ENCODE measurements around the gene LMOD1. TPM values are rescaled to one million over a fixed set of nuclear protein-coding genes. Genes with fewer than 3 reads are reported as not detected.

The LMOD1 gene
- polyA plus RNA-seq, 3 donors from 2014 or later = not detected

DNA sequence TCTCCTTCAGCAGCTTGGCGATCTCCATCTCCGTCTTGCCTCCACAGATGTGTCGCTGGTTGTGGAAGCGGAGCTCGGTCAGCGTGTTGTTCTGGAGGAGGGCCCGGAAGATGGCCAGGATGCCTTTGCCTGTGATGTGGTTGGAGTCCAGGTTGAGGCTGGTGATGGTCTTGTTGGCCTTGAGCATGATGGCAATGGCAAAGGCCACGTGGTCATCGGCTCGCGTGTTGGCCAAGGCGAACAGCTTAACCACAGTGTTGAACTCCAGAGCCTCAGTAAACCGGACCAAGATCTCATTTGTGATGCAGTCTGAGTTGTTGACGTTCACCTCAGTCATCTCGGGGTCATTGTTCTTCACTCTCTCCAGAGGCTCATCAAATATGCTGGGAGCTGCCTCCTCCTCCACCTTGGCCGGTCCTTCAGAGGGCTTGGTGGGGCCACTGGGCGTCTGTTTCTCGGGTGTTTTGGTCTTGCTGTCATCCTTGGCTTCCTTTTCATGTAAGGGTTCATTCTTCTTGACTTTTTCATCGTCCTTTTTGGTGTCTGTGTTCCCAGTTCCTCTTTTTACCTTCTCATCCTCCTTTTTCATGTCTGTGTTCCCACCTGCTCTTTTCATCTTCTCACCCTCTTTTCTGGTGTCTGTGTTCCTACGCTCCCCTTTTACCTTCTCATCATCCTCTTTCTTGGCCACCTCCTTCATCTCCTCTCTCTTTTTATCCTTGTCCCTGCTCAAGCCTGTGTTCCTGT, 46.5 kb downstream of the LMOD1 start:
- H3K4me3 Mint-ChIP-seq = no peak overlapping the region
- H3K9me3 Mint-ChIP-seq = no peaks in the 10 kb centered on the region
- H3K4me1 Mint-ChIP-seq = peaks cover 7% of the 10 kb centered on the region in 2 donors
- no peaks in the 10 kb centered on the region for H3K36me3 Mint-ChIP-seq
- peak overlapping the region in 1 of 6 donors; percentile 8 for H3K27ac Mint-ChIP-seq
- no peak for DNase-seq
- peaks cover 2 to 9% (median 7%) of the 10 kb centered on the region in 3 donors for H3K27me3 Mint-ChIP-seq (ENCODE audit: low read depth in 3 of 3)

DNA sequence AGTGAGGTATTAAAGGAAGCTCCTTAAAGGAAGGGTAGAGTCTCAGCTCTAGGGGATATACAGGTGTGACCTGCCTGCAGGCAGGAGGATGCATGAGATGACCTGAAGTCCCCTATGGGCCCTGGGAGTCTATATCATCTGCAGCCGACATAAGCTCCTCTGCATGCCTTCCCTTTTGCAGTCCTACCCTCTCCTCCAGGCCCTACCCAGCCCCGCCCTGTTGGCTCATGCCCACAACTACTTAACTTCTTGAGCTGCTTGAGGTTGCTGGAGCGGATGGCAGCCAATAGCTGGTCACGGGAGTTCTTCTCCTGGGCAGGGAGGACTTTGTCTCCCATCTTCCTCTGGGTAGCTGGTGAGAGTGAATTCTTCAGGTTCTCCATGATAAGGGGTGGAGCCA, 47.4 kb downstream of the LMOD1 start:
- peaks cover 7% of the 10 kb centered on the region in 2 donors for H3K4me1 Mint-ChIP-seq

GRCh38 chr1:201898240-201898894, 48.0 kb downstream of the LMOD1 start:
- H3K4me1 Mint-ChIP-seq = peaks cover 7% of the 10 kb centered on the region in 2 donors
- no peak for DNase-seq
- no peaks in the 10 kb centered on the region for H3K36me3 Mint-ChIP-seq
- H3K27me3 Mint-ChIP-seq (ENCODE audit: low read depth in 3 of 3) = peaks cover 4 to 9% (median 9%) of the 10 kb centered on the region in 3 donors
- H3K27ac Mint-ChIP-seq = no peak overlapping the region
- no peaks in the 10 kb centered on the region for H3K9me3 Mint-ChIP-seq
- no peak overlapping the region for H3K4me3 Mint-ChIP-seq

More for the DNA sequence above, 47.4 kb downstream of the LMOD1 start:
- peaks cover 2 to 9% (median 9%) of the 10 kb centered on the region in 3 donors for H3K27me3 Mint-ChIP-seq (ENCODE audit: low read depth in 3 of 3)
- H3K9me3 Mint-ChIP-seq = no peaks in the 10 kb centered on the region
- no peak overlapping the region for H3K27ac Mint-ChIP-seq
- no peaks in the 10 kb centered on the region for H3K36me3 Mint-ChIP-seq
- H3K4me3 Mint-ChIP-seq = no peak overlapping the region
- DNase-seq = no peak

DNA sequence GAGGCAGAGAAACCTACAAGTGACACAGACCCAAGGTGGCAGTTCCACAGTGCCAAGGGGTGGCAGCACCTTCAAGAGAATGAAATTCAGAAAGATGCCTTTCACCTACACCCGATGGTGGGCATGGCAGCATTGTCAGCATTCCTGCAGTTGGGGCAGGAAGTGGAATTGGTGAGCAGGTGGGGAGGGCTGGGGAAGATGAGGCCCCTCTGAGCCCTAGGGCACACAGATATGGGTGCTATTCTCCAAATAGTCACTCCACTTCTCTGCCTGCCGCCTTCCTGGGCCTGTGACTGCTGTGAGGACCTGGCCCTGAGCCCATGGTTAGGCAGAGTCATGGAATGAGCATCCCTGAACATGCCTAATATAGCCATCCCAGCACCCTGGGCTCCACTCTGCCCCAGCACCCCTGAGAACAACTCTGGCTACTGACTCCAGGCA, 49.4 kb downstream of the LMOD1 start:
- no peaks in the 10 kb centered on the region for H3K9me3 Mint-ChIP-seq
- no peak for DNase-seq
- no peaks in the 10 kb centered on the region for H3K36me3 Mint-ChIP-seq
- H3K4me3 Mint-ChIP-seq = no peak overlapping the region
- peaks cover 8 to 10% (median 9%) of the 10 kb centered on the region in 3 donors for H3K27me3 Mint-ChIP-seq (ENCODE audit: low read depth in 3 of 3)
- H3K4me1 Mint-ChIP-seq = peaks cover 7% of the 10 kb centered on the region in 2 donors
- H3K27ac Mint-ChIP-seq = no peak overlapping the region

- H3K27me3 Mint-ChIP-seq (ENCODE audit: low read depth in 3 of 3) = peaks cover 8 to 10% (median 9%) of the 10 kb centered on the region in 3 donors
- DNase-seq = peak; percentile 65 to 72 (median 71)
- H3K4me3 Mint-ChIP-seq = peak overlapping the region; percentile 40 to 74 (median 59)
Observed at GRCh38 chr1:201895913-201896807, 50.2 kb downstream of the LMOD1 start.

DNA sequence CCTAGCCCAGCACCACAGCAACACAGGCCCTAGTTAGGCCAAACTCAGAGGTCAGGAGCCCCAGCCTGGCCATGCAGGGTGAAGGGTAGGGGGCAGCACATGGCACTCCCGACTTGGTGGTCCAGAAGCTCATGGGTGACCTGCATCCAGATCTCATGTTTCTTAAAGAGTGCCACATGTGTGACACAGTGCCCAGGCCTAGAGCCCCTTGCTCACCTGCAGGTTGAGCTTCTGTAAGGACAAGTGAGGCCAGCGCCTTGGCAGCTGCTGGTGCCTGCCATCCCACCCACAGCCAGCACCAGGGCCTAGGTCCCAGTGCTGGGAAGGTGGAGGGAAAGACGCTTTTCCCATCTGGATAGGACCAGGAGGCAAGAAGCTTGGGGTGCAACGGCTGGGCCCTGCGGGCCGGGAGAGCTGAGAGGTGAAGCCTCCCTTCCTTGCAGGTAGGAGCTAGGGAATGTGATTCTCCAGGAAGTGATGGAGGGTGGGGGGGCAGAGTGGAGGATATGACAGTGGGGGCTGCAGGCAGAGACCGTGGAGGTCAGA, 51.2 kb downstream of the LMOD1 start:
- Mint-ChIP-seq H3K9me3 (no peaks in the 10 kb centered on the region), H3K27me3 (ENCODE audit: low read depth in 3 of 3) (peaks cover 7 to 11% (median 7%) of the 10 kb centered on the region in 3 donors), H3K4me1 (peaks cover 7% of the 10 kb centered on the region in 2 donors), H3K4me3 (no peak overlapping the region), H3K36me3 (no peaks in the 10 kb centered on the region), H3K27ac (no peak overlapping the region)
- DNase-seq = no peak

More at GRCh38 chr1:201895913-201896807, 50.2 kb downstream of the LMOD1 start:
- peak overlapping the region in 5 of 6 donors; percentile 11 to 81 (median 69) for H3K27ac Mint-ChIP-seq
- no peaks in the 10 kb centered on the region for H3K9me3 Mint-ChIP-seq
- peaks cover 7% of the 10 kb centered on the region in 2 donors for H3K4me1 Mint-ChIP-seq
- no peaks in the 10 kb centered on the region for H3K36me3 Mint-ChIP-seq

GRCh38 chr1:201894343-201895119, 51.8 kb downstream of the LMOD1 start:
- H3K9me3 Mint-ChIP-seq = no peaks in the 10 kb centered on the region
- H3K27me3 Mint-ChIP-seq (ENCODE audit: low read depth in 3 of 3) = peaks cover 5 to 13% (median 7%) of the 10 kb centered on the region in 3 donors
- H3K4me3 Mint-ChIP-seq = no peak overlapping the region
- no peak for DNase-seq
- no peaks in the 10 kb centered on the region for H3K36me3 Mint-ChIP-seq
- H3K27ac Mint-ChIP-seq = no peak overlapping the region
- H3K4me1 Mint-ChIP-seq = peaks cover 7 to 9% of the 10 kb centered on the region in 2 donors

GRCh38 chr1:201893431-201893830, 52.9 kb downstream of the LMOD1 start:
- Mint-ChIP-seq H3K27me3 (ENCODE audit: low read depth in 3 of 3) (peaks cover 5 to 11% (median 7%) of the 10 kb centered on the region in 3 donors), H3K4me3 (no peak overlapping the region), H3K27ac (no peak overlapping the region), H3K36me3 (no peaks in the 10 kb centered on the region), H3K4me1 (peaks cover 7 to 11% of the 10 kb centered on the region in 2 donors), H3K9me3 (no peaks in the 10 kb centered on the region)
- no peak for DNase-seq

DNA sequence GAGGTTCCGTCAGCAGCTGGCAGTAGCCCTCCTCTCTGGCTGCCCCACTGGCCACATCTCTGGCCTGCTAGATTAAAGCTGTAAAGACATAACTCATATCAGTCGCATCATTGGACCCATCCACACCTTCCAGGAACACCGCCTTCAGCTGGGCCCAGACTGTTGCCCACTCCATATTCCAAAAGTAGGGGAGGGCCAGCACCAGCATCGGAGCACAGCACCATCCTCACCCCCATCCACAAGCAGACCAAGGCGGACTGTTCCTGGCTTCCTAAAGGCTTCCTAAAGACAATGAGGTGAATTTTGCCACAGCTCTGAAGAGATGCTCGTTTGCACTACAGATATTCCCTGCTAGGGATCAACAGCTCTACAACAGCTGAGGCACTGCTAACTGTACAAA, 54.1 kb downstream of the LMOD1 start:
- peaks cover 7 to 11% of the 10 kb centered on the region in 2 donors for H3K4me1 Mint-ChIP-seq

DNA sequence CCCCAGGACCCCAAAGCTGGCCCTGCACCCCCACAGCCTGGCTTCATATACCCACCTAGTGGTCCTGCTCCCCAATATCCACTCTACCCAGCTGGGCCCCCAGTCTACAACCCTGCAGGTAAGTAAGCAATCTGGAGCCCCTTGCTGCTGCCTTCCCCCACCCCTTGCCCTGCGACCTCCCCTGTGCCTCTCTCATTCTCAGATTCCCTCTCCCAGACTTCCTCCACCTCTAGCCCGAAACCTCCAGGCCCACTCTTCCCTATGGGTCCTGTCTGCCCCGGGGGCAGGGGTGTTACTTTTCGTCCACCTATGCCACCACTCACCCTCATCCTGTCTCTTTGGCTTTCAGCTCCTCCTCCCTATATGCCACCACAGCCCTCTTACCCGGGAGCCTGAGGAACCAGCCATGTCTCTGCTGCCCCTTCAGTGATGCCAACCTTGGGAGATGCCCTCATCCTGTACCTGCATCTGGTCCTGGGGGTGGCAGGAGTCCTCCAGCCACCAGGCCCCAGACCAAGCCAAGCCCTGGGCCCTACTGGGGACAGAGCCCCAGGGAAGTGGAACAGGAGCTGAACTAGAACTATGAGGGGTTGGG, 54.8 kb downstream of the LMOD1 start:
- Mint-ChIP-seq H3K4me1 (peaks cover 7 to 11% of the 10 kb centered on the region in 2 donors), H3K27ac (no peak overlapping the region), H3K27me3 (ENCODE audit: low read depth in 3 of 3) (peaks cover 10 to 14% (median 11%) of the 10 kb centered on the region in 3 donors), H3K36me3 (no peaks in the 10 kb centered on the region), H3K4me3 (no peak overlapping the region), H3K9me3 (no peaks in the 10 kb centered on the region)
- no peak for DNase-seq

More for the DNA sequence above, 54.1 kb downstream of the LMOD1 start:
- Mint-ChIP-seq H3K9me3 (no peaks in the 10 kb centered on the region), H3K27me3 (ENCODE audit: low read depth in 3 of 3) (peaks cover 7 to 12% (median 9%) of the 10 kb centered on the region in 3 donors), H3K4me3 (no peak overlapping the region), H3K36me3 (no peaks in the 10 kb centered on the region), H3K27ac (no peak overlapping the region)
- no peak for DNase-seq

DNA sequence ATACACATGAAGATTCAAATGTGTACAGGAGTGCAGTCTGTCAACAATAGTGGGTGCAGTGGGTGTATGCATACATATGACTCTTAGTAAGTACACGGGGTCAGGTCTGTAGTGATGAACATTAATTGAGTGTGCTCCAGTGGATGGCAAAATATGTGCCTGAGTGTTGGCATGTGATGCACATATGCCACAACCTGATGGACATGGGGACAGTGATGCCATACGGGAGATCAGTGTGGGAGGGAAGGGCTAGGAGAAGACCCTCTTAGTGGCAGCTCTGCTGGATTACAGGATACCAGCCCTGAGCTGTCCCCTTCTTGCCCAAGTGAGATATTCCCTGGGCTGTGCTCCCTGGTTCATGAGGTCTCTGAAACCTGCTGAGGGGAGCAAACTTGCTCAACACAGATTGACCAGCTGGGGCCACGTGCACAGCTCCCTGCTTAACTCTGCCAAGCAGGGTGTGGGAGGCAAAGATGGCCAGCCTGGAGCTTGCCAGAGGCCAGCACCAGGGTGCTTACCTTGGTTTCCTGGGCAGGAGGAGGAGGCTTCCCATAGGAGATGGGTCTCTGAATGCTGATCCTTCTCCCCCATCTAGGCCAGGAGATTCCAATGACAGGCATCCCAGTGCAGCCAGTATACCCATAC, 55.4 kb downstream of the LMOD1 start:
- H3K9me3 Mint-ChIP-seq = no peaks in the 10 kb centered on the region
- H3K36me3 Mint-ChIP-seq = no peaks in the 10 kb centered on the region
- peaks cover 7 to 14% (median 11%) of the 10 kb centered on the region in 3 donors for H3K27me3 Mint-ChIP-seq (ENCODE audit: low read depth in 3 of 3)
- no peak overlapping the region for H3K27ac Mint-ChIP-seq
- H3K4me3 Mint-ChIP-seq = no peak overlapping the region
- DNase-seq = no peak
- H3K4me1 Mint-ChIP-seq = peaks cover 2 to 6% of the 10 kb centered on the region in 2 donors

- no peaks in the 10 kb centered on the region for H3K9me3 Mint-ChIP-seq
- DNase-seq = no peak
- peak overlapping the region in 1 of 5 donors; percentile 12 for H3K4me3 Mint-ChIP-seq
- H3K27me3 Mint-ChIP-seq (ENCODE audit: low read depth in 3 of 3) = peaks cover 6 to 17% (median 11%) of the 10 kb centered on the region in 3 donors
- H3K36me3 Mint-ChIP-seq = no peaks in the 10 kb centered on the region
- peaks cover 0 to 5% of the 10 kb centered on the region in 2 donors for H3K4me1 Mint-ChIP-seq
- H3K27ac Mint-ChIP-seq = no peak overlapping the region
Observed at GRCh38 chr1:201890223-201890622, 56.1 kb downstream of the LMOD1 start.
